Measurements from ENCODE around the gene SIAE. TPM values are rescaled to one million over a fixed set of nuclear protein-coding genes. Genes with fewer than 3 reads are reported as not detected.

SIAE gene
- total and polyA plus RNA-seq, 2 of the 8 experiments (the other 6 are each of a cell fraction or from before 2014, with no cell fraction given), result 2.3 to 3.7 TPM

- Histone ChIP-seq H2AK5ac (ENCODE audit: low read depth, low read length) (no peak overlapping the region), H3K4ac (replicated peaks; ENCODE audit: insufficient read length, low read depth, low read length) (no peak overlapping the region), H3K56ac (replicated peaks; ENCODE audit: insufficient read length, low read depth, low read length) (no peak overlapping the region), H2BK120ac (replicated peaks; ENCODE audit: low read depth, low read length) (no peak overlapping the region), H2AFZ (ENCODE audit: low read length) (no peak overlapping the region), H4K91ac (replicated peaks; ENCODE audit: insufficient read length, low read length) (no peak overlapping the region), H3K36me3 (ENCODE audit: control insufficient read depth in 2 of 4, insufficient read depth in 4 of 4, low read length in 3 of 4) (no peaks in the 10 kb centered on the region), H3K4me1 (replicated peaks in 1 of 4; ENCODE audit: control insufficient read depth in 3 of 4, insufficient read depth in 4 of 4, low read length in 3 of 4) (no peaks in the 10 kb centered on the region; a peak in 1 of 7 replicates), H2BK12ac (ENCODE audit: low read depth, low read length) (no peak overlapping the region; the same call in 1 of the 2 replicates), H4K5ac (ENCODE audit: insufficient read length, low read depth, low read length) (no peak overlapping the region), H4K20me1 (replicated peaks in 1 of 2; ENCODE audit: control insufficient read depth in 1 of 2, insufficient read depth in 2 of 2, low read length in 2 of 2) (no peaks in the 10 kb centered on the region), H3K4me2 (ENCODE audit: insufficient read depth in 1 of 2, low read depth in 2 of 2, low read length in 2 of 2) (no peak overlapping the region), H3K9me3 (ENCODE audit: insufficient read depth in 2 of 2, low read depth in 1 of 2, low read length in 1 of 2) (no peaks in the 10 kb centered on the region), H3K14ac (ENCODE audit: insufficient read length) (no peak overlapping the region), H3K79me1 (ENCODE audit: low read depth, low read length) (no peaks in the 10 kb centered on the region), H3K27me3 (replicated peaks in 1 of 4; ENCODE audit: control insufficient read depth in 3 of 4, extremely low read depth in 1 of 4, insufficient read depth in 3 of 4, low read length in 3 of 4) (no peaks in the 10 kb centered on the region), H3K9ac (replicated peaks in 1 of 4; ENCODE audit: extremely low read depth in 1 of 4, low read depth in 3 of 4, low read length in 3 of 4) (no peak overlapping the region), H3K79me2 (ENCODE audit: control insufficient read depth in 1 of 2, insufficient read depth in 2 of 2, low read length in 2 of 2) (no peaks in the 10 kb centered on the region), H3K18ac (ENCODE audit: extremely low read depth, low read length) (no peak overlapping the region), H4K8ac (ENCODE audit: extremely low read depth, insufficient read depth, low read length) (no peak overlapping the region), H2BK5ac (ENCODE audit: low read depth, low read length) (no peak overlapping the region), H3K23me2 (ENCODE audit: low read depth, low read length) (no peaks in the 10 kb centered on the region; the same call in 1 of the 2 replicates), H3K23ac (ENCODE audit: insufficient read length) (no peak overlapping the region), H2BK20ac (ENCODE audit: low read length) (no peak overlapping the region), H3K27ac (ENCODE audit: low read depth, low read length) (no peak overlapping the region), H3K4me3 (ENCODE audit: extremely low read depth in 1 of 4, insufficient read depth in 2 of 4, low read depth in 3 of 4, low read length in 4 of 4) (no peak overlapping the region), H2BK15ac (ENCODE audit: low read length) (no peak overlapping the region)
- FAIRE-seq (no peak), DNase-seq (ENCODE audit: low read depth in 1 of 2, low spot score in 2 of 2) (no peak)
- ChIA-PET POLR2A (ENCODE audit: partially characterized antibody) (interaction anchor here (0.6 kb wide), 1 partner anchor 35 kb away, joined by 3 read pairs; no protein-coding TSS in a partner anchor), CTCF (ENCODE audit: partially characterized antibody) (interaction anchor here (1.1 to 1.3 kb wide), 2 partner anchors 46 to 62 kb away, joined by 3 to 4 read pairs; no protein-coding TSS in a partner anchor)
- no peak for TF ChIP-seq TEAD4 (IDR thresholded peaks at IDR 0.05; ENCODE audit: low read depth, low read length)
These were observed 75.9 kb downstream of the SIAE start for GRCh38 chr11:124597626-124598025.
